Lower lobe of right lung (tissue), 2 donors: ENCODE results near the gene FKBP1B. TPM values are rescaled to one million over a fixed set of nuclear protein-coding genes. Genes with fewer than 3 reads are reported as not detected.
A peak's percentile ranks its signal among the peaks of the same experiment; 100 is the strongest.
"Not testable (repeated sequence)": the region's sequence is repeated elsewhere in the genome, so short reads cannot be mapped to it uniquely, and the experiment has no call there.

Experiments used
- ATAC-seq, 2 donors: fragments of 200-7000 bp; cut with Tn5 transposase; one replicate each; pipeline ENCODE4 v1.9.1; 2020 to 2022; ENCODE audit warnings: mild to moderate bottlenecking in 2 of 2, moderate library complexity in 2 of 2
- DNase-seq: peaks from one replicate; pipeline ENCODE4 v3.0.0-alpha.2; 2020
- H3K27ac ChIP-seq: fragments of 200-600 bp; one replicate; pipeline ENCODE4 v1.8.0; 2022
- H3K27me3 ChIP-seq: fragments of 200-600 bp; one replicate; pipeline ENCODE4 v1.8.0; 2022; ENCODE audit warnings: low read depth
- H3K36me3 ChIP-seq: fragments of 200-600 bp; one replicate; pipeline ENCODE4 v1.8.0; 2022; ENCODE audit warnings: mild to moderate bottlenecking
- H3K4me1 ChIP-seq: fragments of 200-600 bp; one replicate; pipeline ENCODE4 v1.8.0; 2022
- H3K4me3 ChIP-seq: fragments of 200-600 bp; one replicate; pipeline ENCODE4 v1.8.0; 2022; ENCODE audit warnings: mild to moderate bottlenecking
- H3K9me3 ChIP-seq: fragments of 200-600 bp; one replicate; pipeline ENCODE4 v1.8.0; 2022
- intact Hi-C: fragments of 100-400 bp; cut with DNase I; formaldehyde crosslinking; loops from one replicate; pipeline ENCODE4 v1.11.0; 2022
- total RNA-seq: library from RNA; stranded (reverse); fragmentation: NEBNext Ultra II Directional; extraction: Animal tissue kit (Norgen Biotek cat#: 25700); gene quantifications from one replicate; pipeline ENCODE4 v1.2.1, GENCODE V29; 2021
- TF ChIP-seq, protein P1 (sequence below): fragments of 200-600 bp; IDR thresholded peaks from one replicate; pipeline ENCODE4 v1.8.0; 2022; ENCODE audit warnings: antibody characterized with exemption, mild to moderate bottlenecking
- donor health status: DM: no; HTN: yes; CAD: no; lungs with severe emphysema.

Gene FKBP1B
- total RNA-seq, 1 donor from 2014 or later = 16.4 TPM

DNA sequence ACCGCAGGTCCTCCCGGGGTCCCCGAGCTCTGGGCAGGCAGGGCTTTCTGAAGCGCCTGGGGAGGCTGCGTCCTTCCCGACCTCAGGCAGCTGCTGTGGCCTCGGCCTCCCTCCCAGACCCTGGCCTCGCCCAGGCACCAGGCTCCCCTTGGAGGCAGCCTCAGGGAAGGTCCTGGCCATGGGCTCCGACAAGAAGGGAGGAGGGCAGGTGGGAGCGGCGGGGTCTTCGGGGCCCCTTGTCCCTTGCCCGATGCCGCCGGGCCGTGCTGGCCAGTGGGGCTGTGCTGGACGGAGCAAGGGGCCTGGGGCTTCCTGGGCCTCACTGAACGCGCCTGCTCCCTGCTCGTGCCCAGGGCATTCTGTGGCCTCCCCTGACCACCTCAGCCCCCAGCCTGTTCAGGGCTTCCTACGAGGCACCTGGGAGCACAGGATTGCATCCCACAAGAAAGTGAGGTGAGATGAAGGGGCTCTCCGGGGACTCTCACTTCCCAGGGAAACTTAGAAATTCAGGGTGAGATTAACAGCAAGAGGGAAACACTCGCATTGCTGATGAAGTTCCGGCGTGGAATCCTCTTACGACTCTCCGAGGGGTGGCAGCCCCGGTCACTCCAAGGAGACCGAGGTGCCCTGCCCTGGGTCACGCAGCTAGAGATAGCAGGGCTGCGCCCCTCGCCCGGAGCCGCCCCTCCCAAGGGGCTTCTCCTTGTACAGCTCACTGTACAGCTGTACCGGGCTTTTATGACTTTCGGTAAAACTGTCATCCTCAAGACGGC lies 38.9 kb upstream of the FKBP1B start:
- intact Hi-C loops = no loop called here
- Histone ChIP-seq H3K4me1 (peaks cover 14% of the 10 kb centered on the region), H3K4me3 (peak overlapping the region; percentile 44), H3K9me3 (no peaks in the 10 kb centered on the region), H3K27me3 (peaks cover 31% of the 10 kb centered on the region), H3K27ac (no peak overlapping the region), H3K36me3 (no peaks in the 10 kb centered on the region)
- ATAC-seq (peak; percentile 44 to 50), DNase-seq (no peak)
- TF ChIP-seq, protein P1, sequence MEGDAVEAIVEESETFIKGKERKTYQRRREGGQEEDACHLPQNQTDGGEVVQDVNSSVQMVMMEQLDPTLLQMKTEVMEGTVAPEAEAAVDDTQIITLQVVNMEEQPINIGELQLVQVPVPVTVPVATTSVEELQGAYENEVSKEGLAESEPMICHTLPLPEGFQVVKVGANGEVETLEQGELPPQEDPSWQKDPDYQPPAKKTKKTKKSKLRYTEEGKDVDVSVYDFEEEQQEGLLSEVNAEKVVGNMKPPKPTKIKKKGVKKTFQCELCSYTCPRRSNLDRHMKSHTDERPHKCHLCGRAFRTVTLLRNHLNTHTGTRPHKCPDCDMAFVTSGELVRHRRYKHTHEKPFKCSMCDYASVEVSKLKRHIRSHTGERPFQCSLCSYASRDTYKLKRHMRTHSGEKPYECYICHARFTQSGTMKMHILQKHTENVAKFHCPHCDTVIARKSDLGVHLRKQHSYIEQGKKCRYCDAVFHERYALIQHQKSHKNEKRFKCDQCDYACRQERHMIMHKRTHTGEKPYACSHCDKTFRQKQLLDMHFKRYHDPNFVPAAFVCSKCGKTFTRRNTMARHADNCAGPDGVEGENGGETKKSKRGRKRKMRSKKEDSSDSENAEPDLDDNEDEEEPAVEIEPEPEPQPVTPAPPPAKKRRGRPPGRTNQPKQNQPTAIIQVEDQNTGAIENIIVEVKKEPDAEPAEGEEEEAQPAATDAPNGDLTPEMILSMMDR = no peak

DNA sequence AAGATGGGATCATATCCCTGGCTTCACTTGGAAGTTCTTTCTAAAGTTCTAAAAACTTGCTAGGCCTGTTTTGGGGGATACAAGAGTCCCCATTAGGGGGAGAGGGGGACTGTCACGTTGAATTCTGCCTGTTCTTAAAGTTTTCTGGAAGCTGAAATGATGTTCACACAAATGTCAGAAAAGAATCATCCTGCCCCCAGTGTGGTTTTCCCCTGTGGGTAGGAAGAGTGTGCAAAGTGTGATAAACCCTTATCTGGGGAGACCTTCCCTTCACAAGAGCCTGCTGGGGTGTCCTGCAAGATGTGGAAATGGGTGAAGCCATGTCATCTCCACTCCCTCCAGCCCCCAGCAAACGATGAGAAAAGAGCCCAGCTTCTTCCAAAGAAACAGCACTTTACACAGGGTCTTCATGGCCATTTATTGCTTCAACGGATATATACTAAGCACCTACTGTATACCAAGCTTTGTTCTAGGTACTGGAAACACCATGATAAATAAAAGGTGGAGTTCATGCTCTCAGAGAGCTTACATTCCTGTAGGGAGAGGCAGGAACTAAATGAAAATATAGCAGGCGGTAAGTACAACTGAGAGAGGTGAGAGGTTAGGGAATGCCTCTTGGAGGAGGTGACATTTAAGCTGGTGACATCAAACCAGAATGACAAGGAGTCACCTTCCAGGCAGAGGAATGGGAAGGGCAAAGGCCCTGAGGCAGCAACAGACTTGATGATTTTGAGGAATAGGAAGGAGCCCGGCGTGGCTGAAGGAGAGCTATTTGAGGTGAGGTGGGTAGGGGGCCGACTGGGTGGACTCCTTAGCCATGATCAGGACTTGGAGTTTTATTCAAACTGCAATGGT lies 38.1 kb upstream of the FKBP1B start:
- no peak for ATAC-seq
- Histone ChIP-seq H3K9me3 (no peaks in the 10 kb centered on the region), H3K27ac (no peak overlapping the region), H3K36me3 (no peaks in the 10 kb centered on the region), H3K4me3 (no peak overlapping the region), H3K4me1 (peaks cover 14% of the 10 kb centered on the region), H3K27me3 (peaks cover 31% of the 10 kb centered on the region)
- TF ChIP-seq, protein P1 = no peak
- no peak for DNase-seq
- intact Hi-C loops = no loop called here

DNA sequence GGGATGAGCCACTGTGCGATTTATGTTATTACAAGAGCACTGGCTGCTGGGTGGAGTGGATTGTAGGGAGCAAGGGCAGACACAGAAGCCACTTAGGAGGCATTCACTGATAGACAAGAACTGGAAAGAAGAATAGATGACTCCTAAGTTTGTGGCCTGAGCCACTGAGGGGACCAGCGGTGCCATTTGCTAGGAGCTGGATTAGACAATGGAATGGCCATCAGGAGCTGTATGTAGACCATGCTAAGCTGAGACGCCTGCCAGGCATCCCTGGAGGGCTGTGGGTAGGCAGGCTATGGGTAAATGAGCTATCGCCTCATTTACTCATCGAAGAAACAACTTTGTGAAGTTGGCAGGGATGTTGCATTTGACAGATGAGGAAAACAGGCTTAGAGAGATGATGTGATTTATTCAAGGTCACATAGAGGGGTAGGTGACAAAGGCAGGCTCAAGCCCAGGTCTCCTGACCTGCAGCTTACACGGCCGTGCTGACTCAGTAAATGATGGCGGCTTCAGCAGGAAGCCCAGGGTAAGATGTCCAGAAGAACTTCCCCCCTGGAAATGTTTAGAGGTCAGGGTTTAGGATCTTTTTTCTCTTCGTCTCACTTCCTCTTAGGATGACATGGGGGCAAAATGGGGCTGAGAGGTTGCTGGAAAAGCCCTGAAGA lies 36.9 kb upstream of the FKBP1B start:
- TF ChIP-seq, protein P1 = no peak
- DNase-seq (no peak), ATAC-seq (no peak)
- Histone ChIP-seq H3K4me1 (peaks cover 14% of the 10 kb centered on the region), H3K27me3 (peaks cover 31% of the 10 kb centered on the region), H3K9me3 (no peaks in the 10 kb centered on the region), H3K27ac (no peak overlapping the region), H3K4me3 (no peak overlapping the region), H3K36me3 (no peaks in the 10 kb centered on the region)
- intact Hi-C loops = no loop called here

DNA sequence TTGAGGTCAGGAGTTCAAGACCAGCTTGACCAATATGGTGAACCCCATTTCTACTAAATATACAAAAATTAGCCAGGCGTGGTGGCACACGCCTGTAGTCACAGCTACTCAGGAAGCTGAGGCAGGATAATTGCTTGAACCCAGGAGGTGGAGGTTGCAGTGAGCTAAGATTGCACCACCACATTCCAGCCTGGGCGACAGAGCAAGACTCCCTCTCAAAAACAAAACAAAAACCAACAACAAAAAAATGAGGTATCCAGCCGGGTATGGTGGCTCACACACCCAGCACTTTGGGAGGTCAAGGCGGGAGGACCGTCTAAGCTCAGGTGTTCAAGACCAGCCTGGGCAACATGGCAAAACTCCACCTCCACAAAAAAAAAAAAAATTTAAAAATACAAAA lies 34.6 kb upstream of the FKBP1B start:
- H3K36me3 ChIP-seq, H3K27ac ChIP-seq, intact Hi-C loops, H3K4me3 ChIP-seq, H3K9me3 ChIP-seq, DNase-seq, ATAC-seq, H3K4me1 ChIP-seq: not testable (repeated sequence)
- H3K27me3 ChIP-seq = peaks cover 20% of the 10 kb centered on the region

DNA sequence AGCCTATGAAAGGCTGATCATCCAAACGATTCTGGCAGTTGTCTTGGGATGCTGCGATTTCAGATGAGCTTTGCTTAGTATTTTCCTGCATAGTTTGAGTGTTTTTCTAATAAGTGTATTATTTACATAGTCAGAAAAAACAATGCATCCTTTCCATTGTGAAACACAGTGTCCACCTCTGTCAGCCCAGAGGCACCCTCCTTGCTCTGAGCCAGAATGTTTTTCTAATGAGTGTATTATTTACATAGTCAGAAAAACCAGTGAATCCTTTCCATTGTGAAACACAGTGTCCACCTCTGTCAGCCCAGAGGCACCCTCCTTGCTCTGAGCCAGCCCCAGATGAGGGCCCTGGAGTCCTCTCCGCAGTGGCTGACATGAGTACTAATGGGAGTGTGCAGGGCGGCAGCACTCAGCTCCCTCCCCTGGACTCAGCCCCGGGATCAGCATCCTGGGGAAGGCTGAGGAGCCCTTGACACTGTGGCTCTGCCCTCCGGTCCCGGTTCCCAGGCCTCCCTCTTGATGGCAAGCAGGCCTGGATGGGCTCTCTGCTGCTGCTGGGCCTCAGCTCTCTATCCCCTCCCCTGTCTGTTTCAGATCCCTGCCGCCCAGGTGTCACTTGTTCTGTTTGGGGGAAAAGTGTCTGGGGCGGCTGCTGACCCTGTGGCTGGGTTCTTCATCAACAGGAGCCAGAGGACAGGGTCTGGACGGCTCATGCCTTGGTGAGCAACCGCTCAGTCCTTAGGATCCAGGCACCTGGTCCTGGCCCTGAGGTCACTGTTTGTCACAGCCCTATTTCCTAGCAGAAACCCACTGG lies 33.8 kb upstream of the FKBP1B start:
- no peaks in the 10 kb centered on the region for H3K4me1 ChIP-seq
- TF ChIP-seq, protein P1 = no peak
- intact Hi-C loops = no loop called here
- DNase-seq = no peak
- ATAC-seq = no peak
- peaks cover 11% of the 10 kb centered on the region for H3K27me3 ChIP-seq
- H3K4me3 ChIP-seq = no peak overlapping the region
- no peaks in the 10 kb centered on the region for H3K9me3 ChIP-seq
- no peak overlapping the region for H3K27ac ChIP-seq
- H3K36me3 ChIP-seq = no peaks in the 10 kb centered on the region
